ENCODE results near the gene C20orf204. TPM values are rescaled to one million over a fixed set of nuclear protein-coding genes. Genes with fewer than 3 reads are reported as not detected.

Gene C20orf204
- total RNA-seq, 2 experiments from 2014 or later, result 2.8 to 4.7 TPM

DNA sequence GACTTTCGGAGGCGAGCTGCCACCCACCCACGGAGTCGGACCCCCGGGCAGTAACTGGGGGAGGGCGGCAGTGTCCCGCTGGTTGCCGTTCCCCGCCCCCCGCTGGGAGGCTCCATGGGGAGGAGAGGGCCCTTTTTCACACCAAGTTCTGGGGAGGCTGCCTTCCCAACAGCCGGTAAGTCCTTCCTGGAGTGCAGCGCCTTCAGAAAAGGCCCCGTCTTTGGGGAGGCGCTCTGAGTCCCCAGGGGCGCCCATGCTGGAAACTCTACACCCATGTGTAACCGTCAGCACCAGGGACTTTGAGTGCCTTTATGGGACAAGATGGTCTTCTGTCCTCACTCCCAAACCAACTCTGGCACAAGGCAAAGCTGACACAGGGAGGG is 13.9 kb downstream of the C20orf204 start:
- peaks cover 48% of the 10 kb centered on the region for H3K27me3 Mint-ChIP-seq
- H3K4me1 Mint-ChIP-seq (ENCODE audit: low read depth), result peaks cover 10% of the 10 kb centered on the region
- TF ChIP-seq, protein P1, sequence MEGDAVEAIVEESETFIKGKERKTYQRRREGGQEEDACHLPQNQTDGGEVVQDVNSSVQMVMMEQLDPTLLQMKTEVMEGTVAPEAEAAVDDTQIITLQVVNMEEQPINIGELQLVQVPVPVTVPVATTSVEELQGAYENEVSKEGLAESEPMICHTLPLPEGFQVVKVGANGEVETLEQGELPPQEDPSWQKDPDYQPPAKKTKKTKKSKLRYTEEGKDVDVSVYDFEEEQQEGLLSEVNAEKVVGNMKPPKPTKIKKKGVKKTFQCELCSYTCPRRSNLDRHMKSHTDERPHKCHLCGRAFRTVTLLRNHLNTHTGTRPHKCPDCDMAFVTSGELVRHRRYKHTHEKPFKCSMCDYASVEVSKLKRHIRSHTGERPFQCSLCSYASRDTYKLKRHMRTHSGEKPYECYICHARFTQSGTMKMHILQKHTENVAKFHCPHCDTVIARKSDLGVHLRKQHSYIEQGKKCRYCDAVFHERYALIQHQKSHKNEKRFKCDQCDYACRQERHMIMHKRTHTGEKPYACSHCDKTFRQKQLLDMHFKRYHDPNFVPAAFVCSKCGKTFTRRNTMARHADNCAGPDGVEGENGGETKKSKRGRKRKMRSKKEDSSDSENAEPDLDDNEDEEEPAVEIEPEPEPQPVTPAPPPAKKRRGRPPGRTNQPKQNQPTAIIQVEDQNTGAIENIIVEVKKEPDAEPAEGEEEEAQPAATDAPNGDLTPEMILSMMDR (IDR thresholded peaks at IDR 0.05), result no peak
- ATAC-seq (no peak), DNase-seq (no peak)
- H3K4me3 Mint-ChIP-seq, result no peak overlapping the region
- intact Hi-C loops (cut with micrococcal nuclease), result no loop called here
- H3K36me3 Mint-ChIP-seq (ENCODE audit: low read depth), result no peaks in the 10 kb centered on the region
- POLR2A ChIA-PET, result interaction anchor here (2.0 kb wide), 1 partner anchor 11 kb away, joined by 10 read pairs; no protein-coding TSS in a partner anchor
- CTCF ChIA-PET, result interaction anchor here (1.5 to 2.8 kb wide), 2 partner anchors 9 to 11 kb away, joined by 3 to 12 read pairs; no protein-coding TSS in a partner anchor
- H3K27ac Mint-ChIP-seq, result no peak overlapping the region
- H3K9me3 Mint-ChIP-seq, result no peaks in the 10 kb centered on the region

DNA sequence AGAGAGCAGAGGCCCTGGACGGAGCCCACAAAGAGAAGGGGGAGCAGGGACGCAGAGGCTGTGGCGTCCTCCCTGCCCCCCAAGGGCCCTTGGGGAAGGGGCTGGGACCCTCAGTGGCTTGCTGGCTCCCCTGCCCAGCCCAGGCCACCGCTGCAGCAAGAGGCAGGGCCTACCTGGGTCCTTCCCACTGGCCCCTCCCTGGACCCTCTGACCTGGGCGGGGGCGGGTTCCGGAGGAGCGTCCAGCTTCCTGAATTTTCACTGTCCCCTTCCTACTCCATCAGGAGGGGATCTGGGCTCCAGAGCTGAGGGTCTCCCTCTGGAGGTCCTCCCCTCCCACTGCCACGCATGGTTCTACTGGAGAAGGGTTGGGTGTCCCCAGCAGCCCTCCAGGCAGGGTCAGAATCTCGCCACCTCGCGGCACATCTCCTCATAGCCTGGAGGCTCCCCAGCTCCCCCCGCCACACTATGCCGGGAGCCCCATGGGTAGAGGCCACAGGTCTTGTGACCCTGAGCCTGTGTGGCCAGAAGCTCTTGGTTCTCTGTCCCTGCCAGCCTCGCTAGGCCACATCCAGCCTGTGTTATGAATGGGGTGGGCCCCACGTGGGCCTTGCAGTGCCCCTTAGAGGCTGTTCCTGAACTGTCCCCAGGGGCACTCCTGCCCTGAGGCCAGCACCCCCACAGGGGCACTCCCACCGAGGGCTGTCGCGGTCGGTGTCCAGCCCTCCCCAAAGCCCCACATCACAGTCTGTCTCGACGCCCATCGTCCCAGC is 14.5 kb downstream of the C20orf204 start:
- Mint-ChIP-seq H3K4me1 (ENCODE audit: low read depth) (peaks cover 10% of the 10 kb centered on the region), H3K36me3 (ENCODE audit: low read depth) (no peaks in the 10 kb centered on the region), H3K27me3 (peaks cover 51% of the 10 kb centered on the region), H3K27ac (no peak overlapping the region), H3K4me3 (no peak overlapping the region), H3K9me3 (no peaks in the 10 kb centered on the region)
- TF ChIP-seq, protein P1 (IDR thresholded peaks at IDR 0.05), result no peak
- ATAC-seq, result no peak
- ChIA-PET POLR2A (interaction anchor here (1.2 to 2.0 kb wide), 3 partner anchors 11 to 70 kb away, joined by 3 to 10 read pairs (median 3); partner anchors contain the start of gene PRPF6), CTCF (interaction anchor here (1.5 to 2.8 kb wide), 2 partner anchors 9 to 12 kb away, joined by 3 to 12 read pairs; no protein-coding TSS in a partner anchor)
- intact Hi-C loops (cut with micrococcal nuclease), result no loop called here
- no peak for DNase-seq

DNA sequence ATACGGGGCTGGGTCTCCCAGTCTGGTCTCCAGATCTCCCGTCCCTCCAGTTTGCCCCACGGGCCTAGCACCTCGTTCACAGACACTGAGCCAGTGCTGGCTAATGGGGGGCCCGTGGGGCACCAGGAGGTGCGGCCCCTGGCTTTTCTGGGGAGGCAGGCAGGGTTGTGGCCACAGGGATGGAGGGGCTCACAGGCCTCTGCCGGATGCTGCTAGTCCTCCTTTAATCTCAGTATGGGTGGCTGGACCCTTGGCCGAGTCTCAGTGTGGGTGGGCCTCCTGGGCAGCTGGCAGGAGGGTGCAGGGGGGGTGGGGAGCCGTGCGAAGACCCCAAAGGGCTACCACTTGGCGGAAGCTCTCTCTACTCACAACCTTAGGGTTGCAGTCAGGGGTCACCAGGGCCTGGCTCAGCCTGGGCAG is 15.1 kb downstream of the C20orf204 start:
- H3K36me3 Mint-ChIP-seq (ENCODE audit: low read depth), result no peaks in the 10 kb centered on the region
- no peak overlapping the region for H3K4me3 Mint-ChIP-seq
- CTCF ChIA-PET, result interaction anchor here (1.5 to 2.8 kb wide), 3 partner anchors 10 to 12 kb away, joined by 3 to 14 read pairs (median 12); no protein-coding TSS in a partner anchor
- no peaks in the 10 kb centered on the region for H3K9me3 Mint-ChIP-seq
- H3K27me3 Mint-ChIP-seq, result peaks cover 46% of the 10 kb centered on the region
- no peak for DNase-seq
- TF ChIP-seq, protein P1 (IDR thresholded peaks at IDR 0.05), result no peak
- H3K27ac Mint-ChIP-seq, result no peak overlapping the region
- no peak for ATAC-seq
- intact Hi-C loops (cut with micrococcal nuclease), result no loop called here
- POLR2A ChIA-PET, result interaction anchor here (1.2 to 2.0 kb wide), 3 partner anchors 11 to 70 kb away, joined by 3 to 10 read pairs (median 3); partner anchors contain the start of gene PRPF6
- peaks cover 6% of the 10 kb centered on the region for H3K4me1 Mint-ChIP-seq (ENCODE audit: low read depth)

DNA sequence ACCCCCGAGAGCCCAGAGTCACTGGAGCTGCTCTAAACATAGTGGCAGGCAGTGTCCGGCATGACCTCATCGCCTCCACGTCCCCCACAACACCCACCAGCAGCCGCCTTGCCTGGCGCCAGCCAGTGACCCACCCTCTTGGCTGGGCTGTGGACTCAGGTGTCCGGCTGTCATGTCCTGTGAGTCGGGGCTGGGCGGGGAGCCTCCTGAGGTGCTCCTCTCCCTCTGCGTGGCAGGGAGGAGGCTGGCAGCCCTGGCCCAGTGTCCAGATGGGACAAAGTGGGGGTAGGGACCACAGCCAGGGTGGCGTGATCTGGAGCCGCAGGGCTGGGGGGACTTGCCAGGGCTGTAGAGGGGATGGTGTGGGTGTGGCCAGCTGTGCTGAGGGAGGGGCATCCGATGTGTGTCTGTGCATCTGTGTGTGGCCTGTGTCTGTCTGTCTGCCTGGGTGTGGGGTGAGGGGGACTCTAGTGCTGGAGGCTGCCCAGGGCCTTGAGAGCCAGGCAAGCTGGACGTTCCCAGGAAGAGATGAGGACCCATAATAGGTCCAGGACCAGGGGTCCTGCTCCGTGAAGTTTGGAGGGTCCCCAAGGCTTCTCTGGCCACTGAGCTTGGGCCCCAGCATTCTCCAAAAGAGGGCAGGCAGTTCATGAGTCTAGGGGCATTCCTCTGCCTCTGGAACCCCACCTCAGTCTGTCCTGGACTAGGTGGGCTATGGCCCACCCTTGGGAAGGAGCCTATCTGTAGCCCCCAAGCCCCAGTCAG is 15.8 kb downstream of the C20orf204 start:
- Mint-ChIP-seq H3K9me3 (no peaks in the 10 kb centered on the region), H3K4me3 (no peak overlapping the region), H3K4me1 (ENCODE audit: low read depth) (peaks cover 4% of the 10 kb centered on the region), H3K27ac (no peak overlapping the region), H3K36me3 (ENCODE audit: low read depth) (no peaks in the 10 kb centered on the region), H3K27me3 (peaks cover 41% of the 10 kb centered on the region)
- TF ChIP-seq, protein P1 (IDR thresholded peaks at IDR 0.05), result no peak
- ChIA-PET CTCF (interaction anchor here (1.6 kb wide), 1 partner anchor 13 kb away, joined by 14 read pairs; no protein-coding TSS in a partner anchor), POLR2A (interaction anchor here (1.0 to 2.0 kb wide), 4 partner anchors 11 to 17 kb away, joined by 3 to 10 read pairs (median 3); no protein-coding TSS in a partner anchor)
- DNase-seq, result no peak
- ATAC-seq, result no peak
- intact Hi-C loops (cut with micrococcal nuclease), result no loop called here

Measured in activated CD8-positive, alpha-beta T cell treated with anti-CD3 and anti-CD28 coated beads for 36 hours (primary cell).